Caco-2 (cell line): ENCODE results near the gene CLSTN2. TPM values are rescaled to one million over a fixed set of nuclear protein-coding genes. Genes with fewer than 3 reads are reported as not detected.

Experiments
- BruUV-seq: library from RNA; stranded (reverse); fragments of 400-500 nt; replicated peaks from 2 replicates; lab custom pipeline; 2021; lab: Mats Ljungman, UMichigan
- CTCF ChIA-PET: fragments of 300-600 bp; sonication (Branson Sonifier 250); formaldehyde crosslinking; loops from one replicate; lab custom pipeline; 2022; ENCODE audit warnings: antibody characterized with exemption; lab: Charles Lee
- POLR2A ChIA-PET: fragments of 300-600 bp; sonication (Branson Sonifier 250); formaldehyde crosslinking; loops from one replicate; lab custom pipeline; 2022; ENCODE audit warnings: antibody characterized with exemption; lab: Charles Lee
- DNase-seq, 2 experiments: peaks; one replicate each; pipeline versions ENCODE4 v3.0.0 to v3.0.0-alpha.2; 2020 to 2022
- H3K27me3 ChIP-seq: replicated peaks from 2 replicates; pipeline ENCODE4 v1.6.0; 2011; ENCODE audit warnings: low read length; ENCODE audit not compliant: control insufficient read depth, insufficient read depth
- H3K36me3 ChIP-seq: 2 replicates; pipeline ENCODE4 v1.5.1; 2011; ENCODE audit warnings: low read length; ENCODE audit not compliant: control insufficient read depth, insufficient read depth
- H3K4me1 ChIP-seq: fragments of 250-450 bp; sonication (Bioruptor Pico); 2 replicates; pipeline ENCODE4 v1.5.1; 2020; ENCODE audit warnings: mild to moderate bottlenecking
- H3K4me3 ChIP-seq: 2 replicates; pipeline ENCODE4 v1.5.1; 2011; ENCODE audit warnings: low read depth, mild to moderate bottlenecking, control low read depth, low read length
- H3K9me3 ChIP-seq: fragments of 250-450 bp; sonication (Bioruptor Pico); 2 replicates; pipeline ENCODE4 v1.5.1; 2020; ENCODE audit warnings: mild to moderate bottlenecking, moderate library complexity
- H3K27ac Mint-ChIP-seq: one replicate; pipeline ENCODE4 v1.8.0; 2022; ENCODE audit warnings: mixed read lengths; ENCODE audit not compliant: unreplicated experiment
- H3K27me3 Mint-ChIP-seq: one replicate; pipeline ENCODE4 v1.8.0; 2022; ENCODE audit warnings: mixed read lengths; ENCODE audit not compliant: insufficient read depth, unreplicated experiment
- H3K36me3 Mint-ChIP-seq: one replicate; pipeline ENCODE4 v1.8.0; 2022; ENCODE audit warnings: mild to moderate bottlenecking, mixed read lengths; ENCODE audit not compliant: insufficient read depth, unreplicated experiment
- H3K4me1 Mint-ChIP-seq: one replicate; pipeline ENCODE4 v1.8.0; 2022; ENCODE audit warnings: low read depth, mixed read lengths; ENCODE audit not compliant: unreplicated experiment
- H3K4me3 Mint-ChIP-seq: one replicate; pipeline ENCODE4 v1.8.0; 2022; ENCODE audit warnings: mild to moderate bottlenecking, moderate library complexity, mixed read lengths; ENCODE audit not compliant: unreplicated experiment
- H3K9me3 Mint-ChIP-seq: one replicate; pipeline ENCODE4 v1.8.0; 2022; ENCODE audit warnings: mixed read lengths; ENCODE audit not compliant: unreplicated experiment
- CTCF ChIP-seq, 2 experiments: fragments of 200-600 bp in 1 of 2; IDR thresholded peaks; 1 replicate in 1 of 2; 2 replicates in 1 of 2; pipeline versions ENCODE4 v1.5.1 to v1.8.0; 2011 to 2022; ENCODE audit warnings: antibody characterized with exemption in 1 of 2, control low read depth in 1 of 2, inconsistent platforms in 1 of 2, low read depth in 1 of 2, low read length in 1 of 2, mild to moderate bottlenecking in 1 of 2, moderate library complexity in 1 of 2; ENCODE audit not compliant: insufficient read depth in 1 of 2, severe bottlenecking in 1 of 2, unreplicated experiment in 1 of 2
- intact Hi-C: fragments of 100-400 bp; cut with micrococcal nuclease; formaldehyde crosslinking; loops from one replicate; pipeline ENCODE4 v1.10.0; 2022; ENCODE audit not compliant: unreplicated experiment
- total RNA-seq: library from RNA; stranded (reverse); gene quantifications from 2 replicates; pipeline ENCODE4 v1.2.3, GENCODE V29; 2022

CLSTN2 gene
- total RNA-seq, 1 experiment from 2014 or later, result 26.1 TPM

- no peak for TF ChIP-seq CTCF (IDR thresholded peaks at IDR 0.05; ENCODE audit: insufficient read depth in 1 of 2, low read depth in 1 of 2, low read length in 1 of 2, severe bottlenecking in 1 of 2, unreplicated experiment in 1 of 2)
- no peak overlapping the region for H3K27ac Mint-ChIP-seq
- H3K27me3 ChIP-seq, result no peaks in the 10 kb centered on the region
- no peaks in the 10 kb centered on the region for H3K4me1 Mint-ChIP-seq
- intact Hi-C loops, result no loop called here
- no peaks in the 10 kb centered on the region for H3K36me3 Mint-ChIP-seq
- no TSS peak for BruUV-seq
- H3K4me3 Mint-ChIP-seq, result no peak overlapping the region
- no peaks in the 10 kb centered on the region for H3K36me3 ChIP-seq
- CTCF ChIA-PET, result no interaction called here
- H3K4me1 ChIP-seq, result no peaks in the 10 kb centered on the region
- DNase-seq, result no peak
- no peak overlapping the region for H3K4me3 ChIP-seq
- H3K9me3 Mint-ChIP-seq, result no peaks in the 10 kb centered on the region
- H3K27me3 Mint-ChIP-seq, result no peaks in the 10 kb centered on the region
- POLR2A ChIA-PET, result no interaction called here
- H3K9me3 ChIP-seq, result no peaks in the 10 kb centered on the region
These were observed 443.8 kb downstream of the CLSTN2 start for GRCh38 chr3:140378571-140379340.

GRCh38 chr3:140384028-140384771, 449.2 kb downstream of the CLSTN2 start:
- no peaks in the 10 kb centered on the region for H3K36me3 Mint-ChIP-seq
- intact Hi-C loops, result no loop called here

More at GRCh38 chr3:140384028-140384771, 449.2 kb downstream of the CLSTN2 start:
- ChIA-PET CTCF (no interaction called here), POLR2A (no interaction called here)
- Mint-ChIP-seq H3K4me3 (no peak overlapping the region), H3K27me3 (no peaks in the 10 kb centered on the region), H3K27ac (no peak overlapping the region), H3K4me1 (no peaks in the 10 kb centered on the region), H3K9me3 (no peaks in the 10 kb centered on the region)
- BruUV-seq, result no TSS peak
- TF ChIP-seq CTCF (IDR thresholded peaks at IDR 0.05; ENCODE audit: insufficient read depth in 1 of 2, low read depth in 1 of 2, low read length in 1 of 2, severe bottlenecking in 1 of 2, unreplicated experiment in 1 of 2), result no peak
- Histone ChIP-seq H3K4me3 (no peak overlapping the region), H3K27me3 (no peaks in the 10 kb centered on the region), H3K4me1 (no peaks in the 10 kb centered on the region), H3K36me3 (no peaks in the 10 kb centered on the region), H3K9me3 (no peaks in the 10 kb centered on the region)
- no peak for DNase-seq
